Psoas muscle (tissue), 8 donors: ENCODE data around the gene ST6GAL1. TPM values are rescaled to one million over a fixed set of nuclear protein-coding genes. Genes with fewer than 3 reads are reported as not detected.
"Not testable (repeated sequence)": the region's sequence is repeated elsewhere in the genome, so short reads cannot be mapped to it uniquely, and the experiment has no call there.

Experiments used
- ATAC-seq, 4 donors: fragments of 200-7000 bp; cut with Tn5 transposase; one replicate each; pipeline ENCODE4 v1.9.1; 2020; ENCODE audit warnings: moderate library complexity in 3 of 4, mild to moderate bottlenecking in 2 of 4
- DNase-seq, 2 donors: peaks; one replicate each; pipeline ENCODE4 v3.0.0-alpha.2; 2020
- H3K27ac ChIP-seq: fragments of 200-600 bp; one replicate; pipeline ENCODE4 v1.8.0; 2022
- H3K27me3 ChIP-seq, 3 donors: fragments of 200-600 bp in 1 of 3; one replicate each; pipeline versions ENCODE4 v1.6.1 to v1.8.0; 2013 to 2022; ENCODE audit warnings: low read length in 2 of 3, mild to moderate bottlenecking in 2 of 3, moderate library complexity in 1 of 3; ENCODE audit not compliant: insufficient read depth in 3 of 3
- H3K36me3 ChIP-seq, 2 donors: fragments of 200-600 bp in 1 of 2; one replicate each; pipeline versions ENCODE4 v1.6.1 to v1.8.0; 2013 to 2022; ENCODE audit warnings: low read depth in 1 of 2, mild to moderate bottlenecking in 1 of 2, moderate library complexity in 1 of 2; ENCODE audit not compliant: insufficient read depth in 1 of 2
- H3K4me1 ChIP-seq: fragments of 200-600 bp; one replicate; pipeline ENCODE4 v1.8.0; 2022
- H3K4me3 ChIP-seq: fragments of 200-600 bp; one replicate; pipeline ENCODE4 v1.8.0; 2022; ENCODE audit warnings: mild to moderate bottlenecking
- H3K9me3 ChIP-seq: fragments of 200-600 bp; one replicate; pipeline ENCODE4 v1.8.0; 2022
- CTCF ChIP-seq: fragments of 200-600 bp; IDR thresholded peaks from one replicate; pipeline ENCODE4 v1.8.0; 2022; ENCODE audit warnings: antibody characterized with exemption
- WGBS, 3 donors: extraction: QIAGEN DNeasy Blood & Tissue Kit; methylation state at CpG; one replicate each; pipeline versions ENCODE4 v1.1.6 to v1.1.7; 2013; 5-methylcytosine and 5-hydroxymethylcytosine counted together
- intact Hi-C, 2 donors: fragments of 100-400 bp; cut with DNase I; formaldehyde crosslinking; loops; one replicate each; pipeline versions ENCODE4 v1.11.0 to v1.14.2; 2022
- polyA plus RNA-seq, 3 donors: library from polyadenylated mRNA; stranded (reverse); fragments of 200-250 nt; gene quantifications; one replicate each; pipeline ENCODE4 v1.2.3, GENCODE V29; 2013
- total RNA-seq, 4 donors: library from RNA; stranded (reverse); fragmentation: NEBNext Ultra II Directional in 2 of 4; extraction: Animal tissue kit (Norgen Biotek cat#: 25700) in 2 of 4; gene quantifications; one replicate each; pipeline versions ENCODE4 v1.2.1 to v1.2.4, GENCODE V29; 2021 to 2023
- donor health status: healthy with polysubstance abuse.
- donor health status: DM: no; HTN: no; CAD: no; lungs with moderate emphysema.
- donor health status: Bipolar disorder and iron deficiency.
- donor health status: healthy.
- donor health status: DM: yes; HTN: yes; CAD: no.
- donor health status: DM: no; HTN: no; CAD: no.
- donor health status: DM: no; HTN: no; CAD: no.
- donor health status: DM: yes; HTN: yes; CAD: no.

Gene ST6GAL1
- total and polyA plus RNA-seq, 7 donors, result 4.2 to 25.0 (median 15.3) TPM

- H3K4me1 ChIP-seq, result no peaks in the 10 kb centered on the region
- 64 to 95% (median 91%) methylated on average over 3 of the region's 3 CpGs for WGBS, 3 donors
- ATAC-seq, result no peak
These were observed 75.6 kb downstream of the ST6GAL1 start for GRCh38 chr3:187005827-187006481.

GRCh38 chr3:187006864-187007630 is 76.7 kb downstream of the ST6GAL1 start:
- H3K36me3 ChIP-seq, result no peaks in the 10 kb centered on the region
- H3K27ac ChIP-seq, result no peak overlapping the region
- ATAC-seq (no peak), DNase-seq (no peak)
- H3K27me3 ChIP-seq, result no peaks in the 10 kb centered on the region
- H3K4me1 ChIP-seq, result peaks cover 7% of the 10 kb centered on the region
- 79 to 91% (median 89%) methylated on average over 2 of the region's 2 CpGs for WGBS, 3 donors
- intact Hi-C loops, result no loop called here
- no peaks in the 10 kb centered on the region for H3K9me3 ChIP-seq
- H3K4me3 ChIP-seq, result no peak overlapping the region
- TF ChIP-seq CTCF, result no peak

More at GRCh38 chr3:187005827-187006481, 75.6 kb downstream of the ST6GAL1 start:
- no peaks in the 10 kb centered on the region for H3K36me3 ChIP-seq
- no peak for TF ChIP-seq CTCF
- DNase-seq, result no peak
- no peak overlapping the region for H3K27ac ChIP-seq
- intact Hi-C loops, result no loop called here
- no peaks in the 10 kb centered on the region for H3K27me3 ChIP-seq
- H3K4me3 ChIP-seq, result no peak overlapping the region
- no peaks in the 10 kb centered on the region for H3K9me3 ChIP-seq

GRCh38 chr3:187010382-187010781 is 80.1 kb downstream of the ST6GAL1 start:
- H3K27ac ChIP-seq, H3K36me3 ChIP-seq, DNase-seq, H3K9me3 ChIP-seq, H3K4me1 ChIP-seq, ATAC-seq, intact Hi-C loops, H3K4me3 ChIP-seq, H3K27me3 ChIP-seq: not testable (repeated sequence)
- 70 to 82% (median 76%) methylated on average over 3 of the region's 3 CpGs for WGBS, 3 donors

GRCh38 chr3:187011915-187012314 is 81.6 kb downstream of the ST6GAL1 start:
- H3K27ac ChIP-seq, result no peak overlapping the region
- no peaks in the 10 kb centered on the region for H3K27me3 ChIP-seq
- H3K36me3 ChIP-seq, result no peaks in the 10 kb centered on the region
- intact Hi-C loops, result no loop called here
- TF ChIP-seq CTCF, result no peak
- H3K4me3 ChIP-seq, result no peak overlapping the region
- DNase-seq (no peak), ATAC-seq (no peak)
- H3K4me1 ChIP-seq, result peaks cover 7% of the 10 kb centered on the region
- WGBS, 3 donors, result 72 to 88% (median 78%) methylated on average over 7 of the region's 7 CpGs
- H3K9me3 ChIP-seq, result no peaks in the 10 kb centered on the region

GRCh38 chr3:187012609-187013051 is 82.3 kb downstream of the ST6GAL1 start:
- no peak for DNase-seq
- WGBS, 3 donors, result 47 to 51% (median 50%) methylated on average over 7 of the region's 7 CpGs
- Histone ChIP-seq H3K4me1 (peaks cover 7% of the 10 kb centered on the region), H3K36me3 (no peaks in the 10 kb centered on the region), H3K9me3 (no peaks in the 10 kb centered on the region), H3K27ac (peak overlapping the region; percentile 36), H3K27me3 (no peaks in the 10 kb centered on the region), H3K4me3 (no peak overlapping the region)
- intact Hi-C loops, result no loop called here
- TF ChIP-seq CTCF, result no peak
- peak in 2 of 4 donors; percentile 26 to 28 for ATAC-seq
